HG03175 (cell line): Measurements from ENCODE around the gene MAP3K4.

Experiments
- ATAC-seq: cut with Tn5 transposase; IDR thresholded peaks from one replicate; pipeline ENCODE4 v1.9.1; 2021; ENCODE audit warnings: mild to moderate bottlenecking, moderate library complexity; ENCODE audit not compliant: unreplicated experiment

The MAP3K4 gene

GRCh38 chr6:161037873-161038228 lies 46.3 kb downstream of the MAP3K4 start:
- no peak for ATAC-seq

GRCh38 chr6:161038229-161039031 lies 46.9 kb downstream of the MAP3K4 start:
- peak; percentile 95 for ATAC-seq

GRCh38 chr6:161041274-161041673 lies 49.7 kb downstream of the MAP3K4 start:
- ATAC-seq, result no peak

- no peak for ATAC-seq
These were observed 52.8 kb downstream of the MAP3K4 start for GRCh38 chr6:161044335-161044734.

- no peak for ATAC-seq
These were observed 57.1 kb downstream of the MAP3K4 start for GRCh38 chr6:161048641-161049040.

- ATAC-seq, result no peak
These were observed 58.7 kb downstream of the MAP3K4 start for GRCh38 chr6:161050134-161050765.

- no peak for ATAC-seq
These were observed 61.5 kb downstream of the MAP3K4 start for GRCh38 chr6:161053103-161053502.

GRCh38 chr6:161054876-161055275 lies 63.3 kb downstream of the MAP3K4 start:
- ATAC-seq, result no peak

GRCh38 chr6:161056451-161056850 lies 64.9 kb downstream of the MAP3K4 start:
- ATAC-seq, result no peak

GRCh38 chr6:161057103-161058091 lies 65.8 kb downstream of the MAP3K4 start:
- ATAC-seq, result no peak

- no peak for ATAC-seq
These were observed 67.2 kb downstream of the MAP3K4 start for GRCh38 chr6:161058741-161059140.

GRCh38 chr6:161061576-161061975 lies 70.0 kb downstream of the MAP3K4 start:
- ATAC-seq, result no peak

- ATAC-seq, result no peak
These were observed 73.3 kb downstream of the MAP3K4 start for GRCh38 chr6:161064915-161065314.

- no peak for ATAC-seq
These were observed 74.9 kb downstream of the MAP3K4 start for GRCh38 chr6:161066511-161066910.

GRCh38 chr6:161067749-161068148 lies 76.2 kb downstream of the MAP3K4 start:
- no peak for ATAC-seq

- no peak for ATAC-seq
These were observed 76.8 kb downstream of the MAP3K4 start for GRCh38 chr6:161068321-161068741.

- no peak for ATAC-seq
These were observed 82.4 kb downstream of the MAP3K4 start for GRCh38 chr6:161073930-161074329.

- ATAC-seq, result no peak
These were observed 83.0 kb downstream of the MAP3K4 start for GRCh38 chr6:161074496-161075121.

GRCh38 chr6:161076181-161076677 lies 84.7 kb downstream of the MAP3K4 start:
- ATAC-seq, result no peak

- ATAC-seq, result no peak
These were observed 88.1 kb downstream of the MAP3K4 start for GRCh38 chr6:161079566-161080262.
